Ovary (tissue), 3 donors: ENCODE measurements around the gene TNIK.

Experiments
- CTCF ChIP-seq, 3 donors: fragments of 450-650 bp in 2 of 3; fragments of 200-600 bp in 1 of 3; IDR thresholded peaks; one replicate each; pipeline versions ENCODE4 v1.5.1 to v1.8.0; 2016 to 2022; ENCODE audit warnings: antibody characterized with exemption in 3 of 3, mild to moderate bottlenecking in 1 of 3
- POLR2A ChIP-seq: fragments of 450-650 bp; IDR thresholded peaks from one replicate; pipeline ENCODE4 v1.6.1; 2017; ENCODE audit warnings: antibody characterized with exemption, mild to moderate bottlenecking, moderate library complexity
- donor health status: DM: no; HTN: no; CAD: no.

- no peak for TF ChIP-seq CTCF (IDR thresholded peaks at IDR 0.05)
- no peak for TF ChIP-seq POLR2A
Measured at GRCh38 chr3:171165983-171166382, 294.2 kb downstream of the TNIK start.
